Measurements from ENCODE around the gene ARID1A.

The ARID1A gene

DNA sequence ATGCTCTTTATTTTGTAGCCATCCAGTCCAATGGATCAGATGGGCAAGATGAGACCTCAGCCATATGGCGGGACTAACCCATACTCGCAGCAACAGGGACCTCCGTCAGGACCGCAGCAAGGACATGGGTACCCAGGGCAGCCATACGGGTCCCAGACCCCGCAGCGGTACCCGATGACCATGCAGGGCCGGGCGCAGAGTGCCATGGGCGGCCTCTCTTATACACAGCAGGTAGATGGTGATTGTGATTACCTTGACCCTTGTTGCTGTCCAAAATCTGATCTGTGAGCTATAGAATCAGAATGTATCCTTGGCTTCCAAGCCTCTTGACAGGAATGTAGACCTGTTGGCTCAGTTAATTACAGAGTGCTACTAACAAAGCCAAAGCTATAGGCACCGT is 33.8 kb downstream of the ARID1A start:
- DNase-seq: no peak

DNA sequence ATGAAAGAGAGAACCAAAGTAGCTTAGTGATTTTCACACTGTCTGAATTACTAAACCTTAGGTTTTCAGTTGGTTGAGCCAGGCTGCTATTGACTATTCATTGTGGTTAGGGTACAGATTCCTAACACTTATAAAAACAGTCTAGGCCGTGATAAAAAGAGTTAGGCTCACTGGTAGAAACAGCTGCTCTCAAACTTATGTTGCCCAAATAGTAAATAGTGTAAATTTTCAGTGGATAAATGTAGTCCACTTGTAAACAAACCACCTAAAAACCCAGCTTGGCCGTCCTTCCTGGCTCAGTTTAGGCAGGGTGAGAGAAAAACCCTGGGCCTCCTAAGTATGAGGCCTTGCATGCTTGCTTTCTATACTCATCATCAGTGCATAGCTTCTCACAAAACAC is 34.9 kb downstream of the ARID1A start:
- DNase-seq: no peak

DNA sequence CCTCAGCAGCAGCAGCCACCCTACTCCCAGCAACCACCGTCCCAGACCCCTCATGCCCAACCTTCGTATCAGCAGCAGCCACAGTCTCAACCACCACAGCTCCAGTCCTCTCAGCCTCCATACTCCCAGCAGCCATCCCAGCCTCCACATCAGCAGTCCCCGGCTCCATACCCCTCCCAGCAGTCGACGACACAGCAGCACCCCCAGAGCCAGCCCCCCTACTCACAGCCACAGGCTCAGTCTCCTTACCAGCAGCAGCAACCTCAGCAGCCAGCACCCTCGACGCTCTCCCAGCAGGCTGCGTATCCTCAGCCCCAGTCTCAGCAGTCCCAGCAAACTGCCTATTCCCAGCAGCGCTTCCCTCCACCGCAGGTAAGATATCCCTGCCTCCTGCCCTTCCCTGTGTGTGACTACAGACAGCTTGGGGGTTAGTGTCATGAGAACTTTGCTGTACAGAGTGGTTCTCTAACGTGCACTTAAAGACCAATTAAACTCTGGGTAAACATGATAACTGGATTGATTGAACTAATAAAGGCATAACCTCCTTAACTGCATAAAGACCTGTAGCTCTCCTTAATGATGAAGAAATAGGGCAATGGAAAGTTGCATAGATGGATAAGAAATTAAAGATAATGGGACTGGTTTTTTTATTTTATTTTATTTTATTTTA is 35.6 kb downstream of the ARID1A start:
- DNase-seq: no peak

DNA sequence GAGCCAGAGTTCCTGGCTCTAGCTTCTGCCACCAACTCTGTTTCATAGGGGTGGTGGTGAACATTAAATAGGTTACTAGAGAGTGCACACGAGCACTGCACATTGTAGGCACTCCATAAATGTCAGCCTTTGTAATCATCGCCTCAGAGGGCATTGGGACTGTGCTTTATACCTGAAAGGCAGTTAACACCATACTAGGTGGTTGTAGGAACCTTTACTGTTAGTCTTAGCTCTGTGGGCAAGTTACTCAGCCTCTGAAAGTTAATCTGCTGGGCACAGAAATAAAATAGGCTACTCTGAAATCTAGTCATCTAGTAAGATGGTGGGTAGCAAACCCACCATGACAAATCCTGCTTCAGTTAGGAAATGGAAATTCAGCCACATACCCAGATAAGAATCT is 37.6 kb downstream of the ARID1A start:
- no peak for DNase-seq

DNA sequence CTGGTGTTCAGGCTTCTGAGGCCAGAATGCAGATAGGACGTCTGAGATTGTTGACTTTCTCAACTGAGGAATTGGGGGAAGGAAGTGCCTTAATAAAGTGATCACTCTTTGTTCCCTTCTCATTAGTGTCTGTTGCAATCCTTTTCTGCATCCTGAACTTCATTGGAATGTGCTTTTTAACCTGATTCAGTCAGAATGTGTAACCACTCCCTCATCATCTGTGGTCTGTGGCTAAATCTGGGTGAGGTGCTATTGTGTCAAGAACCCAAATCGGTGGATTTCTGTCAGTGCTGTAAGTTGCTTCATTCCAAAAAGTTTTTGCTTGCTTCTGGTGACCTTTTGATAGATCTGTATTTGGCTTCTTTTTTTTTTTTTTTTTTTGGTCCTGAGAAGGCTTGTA is 38.2 kb downstream of the ARID1A start:
- peak in 1 of 2 experiments; percentile 23 for DNase-seq

DNA sequence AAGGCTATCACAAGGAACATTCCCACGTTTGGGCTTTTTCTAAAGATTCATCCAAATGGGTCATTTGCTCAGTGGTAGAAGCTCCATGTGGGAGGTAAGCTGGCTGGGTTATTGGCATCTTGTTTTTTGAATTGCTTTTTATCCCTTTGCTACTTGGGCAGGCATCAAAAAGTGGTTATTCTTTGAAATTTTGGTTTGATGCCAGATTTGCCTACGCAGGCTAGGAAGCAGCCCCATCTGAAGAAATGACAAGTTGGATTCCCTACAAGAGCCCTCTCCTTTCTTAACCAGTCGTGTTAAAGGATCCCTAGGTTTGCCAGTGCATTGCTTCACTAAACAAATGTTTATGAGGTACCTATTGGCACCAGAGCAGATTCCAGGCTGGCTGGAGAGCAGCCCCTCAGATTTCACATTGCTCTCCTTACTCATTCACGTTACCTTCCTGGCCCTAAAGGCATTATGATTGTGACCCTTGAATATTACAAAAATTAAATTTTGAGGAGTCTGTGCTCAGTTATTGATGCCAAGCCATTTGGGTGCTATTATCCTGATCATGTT is 38.8 kb downstream of the ARID1A start:
- DNase-seq: no peak

DNA sequence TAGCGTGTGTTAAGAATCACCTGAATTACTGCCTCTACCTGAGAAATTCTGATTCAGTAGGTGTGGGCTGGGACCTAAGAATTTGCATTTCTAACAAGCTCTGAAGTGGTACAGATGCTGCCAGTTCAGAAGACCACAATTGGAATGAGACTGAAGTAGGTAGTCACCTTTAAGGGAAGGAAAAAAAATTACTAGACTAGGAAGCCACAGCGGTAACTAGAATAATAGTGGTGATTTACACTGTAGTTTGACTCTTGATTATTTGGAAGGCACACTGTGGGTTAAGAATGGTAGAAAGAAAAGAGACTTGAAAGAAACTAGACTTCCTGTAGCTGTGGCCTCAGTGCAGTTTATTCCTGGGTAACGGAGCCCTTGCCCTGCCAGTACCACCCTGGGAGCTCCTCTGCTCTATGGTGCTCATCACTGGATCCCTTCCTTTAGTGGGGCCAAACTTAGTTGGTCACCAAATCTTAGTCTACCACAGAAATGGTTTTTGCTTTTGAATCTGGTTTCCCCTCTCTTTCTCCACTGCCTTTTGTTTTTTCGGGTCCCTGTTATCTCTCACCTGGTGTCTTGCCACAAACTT is 43.6 kb downstream of the ARID1A start:
- no peak for DNase-seq

DNA sequence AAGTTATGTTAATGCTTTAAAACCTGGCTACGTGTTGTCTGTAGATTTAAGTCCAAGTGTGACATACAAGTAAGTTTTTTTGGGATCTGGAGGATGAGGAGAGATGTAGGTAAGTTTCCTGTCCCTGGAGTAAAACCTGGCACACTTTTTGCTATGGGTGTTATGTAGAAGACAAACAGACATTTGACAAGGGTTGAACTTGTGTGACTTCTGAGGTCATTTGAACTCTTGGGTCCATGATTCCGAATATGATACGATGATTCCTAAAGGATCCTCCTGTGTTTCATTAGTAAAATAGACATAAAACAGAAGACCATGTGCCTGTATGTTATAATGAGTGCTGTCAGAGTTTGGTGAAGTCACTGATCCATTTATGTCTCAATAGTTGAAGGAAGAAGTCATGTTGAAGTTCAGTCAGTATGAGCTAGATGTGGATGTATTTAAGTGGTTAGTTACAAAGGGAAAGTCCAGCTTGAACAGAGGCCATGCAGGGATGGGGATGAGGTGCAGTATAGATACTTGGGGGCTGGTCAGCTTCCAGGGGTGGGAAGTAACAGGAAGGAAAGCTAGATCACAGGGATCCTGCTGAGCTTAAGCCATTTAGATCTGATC is 44.3 kb downstream of the ARID1A start:
- no peak for DNase-seq

DNA sequence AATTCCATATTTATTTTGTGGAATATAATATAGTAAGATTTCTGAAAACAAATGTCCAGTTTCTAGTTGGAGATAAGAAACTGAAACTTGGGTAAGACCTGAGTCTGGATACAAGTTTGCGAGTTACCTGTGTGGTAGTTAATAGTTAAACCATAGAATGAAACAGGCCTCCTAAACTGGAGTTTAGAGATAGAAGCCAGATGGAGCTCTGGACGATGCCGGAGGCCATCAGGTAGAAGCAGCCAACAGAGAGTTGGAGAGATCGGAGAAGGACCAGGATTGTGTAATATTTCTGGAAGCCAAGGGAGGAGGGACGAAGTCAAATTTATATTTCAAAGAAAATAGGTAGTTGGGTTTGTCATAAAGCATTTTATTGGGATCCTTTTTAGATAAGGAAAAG is 45.1 kb downstream of the ARID1A start:
- no peak for DNase-seq

DNA sequence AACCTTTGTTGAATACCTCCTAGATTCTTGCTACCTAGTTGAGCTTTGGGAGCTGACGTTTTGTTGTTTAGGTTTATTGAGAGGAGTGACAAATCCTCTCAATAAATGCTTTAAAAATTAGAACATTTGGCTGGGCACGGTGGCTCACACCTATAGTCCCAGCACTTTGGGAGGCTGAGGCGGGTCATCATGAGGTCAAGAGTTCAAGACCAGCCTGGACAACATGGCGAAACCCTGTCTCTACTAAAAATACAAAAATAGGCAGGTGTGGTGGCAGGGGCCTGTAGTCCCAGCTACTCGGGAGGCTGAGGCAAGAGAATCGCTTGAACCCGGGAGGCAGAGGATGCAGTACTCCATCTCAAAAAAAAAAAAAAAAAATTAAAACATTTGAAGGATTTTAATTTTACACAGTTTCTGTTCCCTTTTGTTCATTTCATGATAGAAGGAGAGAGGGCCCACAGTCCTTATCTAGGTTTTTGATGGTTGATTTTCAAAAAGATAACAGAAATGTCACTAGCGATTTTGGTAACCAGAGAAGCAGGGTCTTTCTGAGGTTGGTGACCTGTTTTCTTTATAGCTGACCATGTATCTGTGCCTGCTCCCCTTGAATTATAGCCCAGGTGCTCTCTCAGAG is 47.7 kb downstream of the ARID1A start:
- no peak for DNase-seq

DNA sequence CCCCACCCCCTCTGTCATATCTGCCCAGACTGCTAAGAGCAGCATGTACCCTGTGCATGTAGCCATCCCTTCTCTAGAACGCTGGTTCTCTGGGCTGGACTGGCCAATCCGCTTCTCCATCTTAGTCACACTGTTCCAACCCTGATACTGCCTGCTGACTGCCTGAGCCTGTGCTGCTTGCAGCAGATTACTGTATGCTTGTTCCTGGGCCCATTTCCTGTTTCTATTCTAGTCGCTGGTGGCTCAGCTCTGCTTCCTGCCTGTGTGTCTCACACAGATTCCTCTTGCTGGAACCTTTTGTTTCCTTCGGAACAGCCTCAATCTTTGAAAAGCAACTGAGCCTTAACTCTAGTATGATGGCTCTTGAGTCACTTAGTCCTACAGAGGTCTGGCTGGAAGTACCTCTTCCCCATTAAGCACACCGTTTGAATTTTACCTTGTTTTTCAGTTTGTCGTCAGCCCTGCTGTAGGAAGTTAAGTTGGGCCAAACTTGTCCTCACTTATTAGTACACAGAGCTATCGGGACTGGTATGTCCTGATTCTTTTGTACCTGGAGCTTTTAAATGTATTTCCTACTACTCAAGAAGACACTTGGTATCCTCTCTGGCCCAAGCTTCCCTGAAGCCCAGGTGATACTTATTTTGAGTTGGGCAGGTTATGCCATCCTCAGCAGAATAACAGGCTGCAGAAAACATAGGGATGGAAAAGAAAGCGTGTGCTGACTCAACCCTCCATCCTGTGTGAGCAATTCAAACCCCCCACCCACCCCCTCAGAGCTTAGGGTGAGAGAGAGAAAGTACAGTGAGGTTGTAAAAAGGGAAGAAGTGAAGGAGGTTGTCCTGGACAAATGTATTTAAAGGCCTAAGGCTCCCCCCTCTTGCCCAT is 48.5 kb downstream of the ARID1A start:
- peak; percentile 74 to 83 for DNase-seq

DNA sequence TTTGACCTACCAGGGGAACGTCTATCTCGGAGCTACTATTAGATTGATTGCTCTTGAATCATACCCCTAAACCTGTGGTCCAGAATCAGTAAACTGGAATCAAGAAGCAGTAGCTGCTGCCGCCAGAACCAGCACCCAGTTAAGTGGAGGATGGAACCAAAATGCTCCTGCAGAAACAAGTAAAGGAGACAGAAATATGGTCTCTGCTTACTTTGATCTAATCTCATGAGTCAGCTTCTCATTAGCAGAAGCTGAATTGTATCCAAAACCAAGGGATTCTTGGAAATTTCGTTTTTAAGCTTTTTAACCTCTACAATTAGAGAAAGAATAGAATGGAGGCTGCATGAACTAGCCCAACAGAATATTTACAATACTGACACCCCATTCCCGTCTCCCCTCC is 49.4 kb downstream of the ARID1A start:
- no peak for DNase-seq

DNA sequence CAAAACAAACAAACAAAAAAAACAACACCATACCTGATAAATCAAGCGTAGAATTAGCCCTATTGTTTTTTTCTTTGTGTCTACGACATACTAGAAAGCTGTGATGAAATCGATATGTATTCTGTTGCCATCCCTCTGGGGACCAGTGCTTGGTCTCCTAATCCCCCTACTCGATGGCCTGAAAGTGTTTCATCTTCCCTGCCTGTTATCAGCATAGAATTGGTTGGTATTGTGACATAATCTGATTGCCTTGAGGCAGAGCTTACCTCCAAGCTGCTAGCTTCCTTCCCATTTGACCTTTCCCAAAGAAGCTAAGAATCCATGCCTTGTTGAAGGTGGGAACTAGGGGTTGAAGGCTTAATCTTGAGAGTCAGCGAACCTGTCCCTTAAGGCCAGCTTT is 51.2 kb downstream of the ARID1A start:
- no peak for DNase-seq

DNA sequence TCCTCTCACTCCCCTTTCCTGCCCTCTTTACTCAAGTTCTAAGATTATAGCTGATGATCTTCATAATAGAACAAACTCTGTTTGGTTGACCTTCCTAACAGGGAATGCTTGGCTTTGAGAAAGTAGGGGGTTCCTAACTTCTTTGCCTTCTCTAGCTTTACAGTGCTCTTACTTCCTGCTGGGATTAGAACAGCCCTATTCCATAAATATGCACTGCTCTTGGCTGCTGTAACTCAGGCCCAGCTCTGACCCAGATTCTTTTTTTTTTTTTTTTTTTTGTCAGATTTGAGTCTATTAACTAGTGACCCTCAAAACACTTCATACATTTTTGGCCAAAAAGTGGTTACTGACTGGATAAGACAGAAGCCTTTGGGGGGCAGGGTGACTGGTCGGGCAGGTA is 52.5 kb downstream of the ARID1A start:
- DNase-seq: no peak

DNA sequence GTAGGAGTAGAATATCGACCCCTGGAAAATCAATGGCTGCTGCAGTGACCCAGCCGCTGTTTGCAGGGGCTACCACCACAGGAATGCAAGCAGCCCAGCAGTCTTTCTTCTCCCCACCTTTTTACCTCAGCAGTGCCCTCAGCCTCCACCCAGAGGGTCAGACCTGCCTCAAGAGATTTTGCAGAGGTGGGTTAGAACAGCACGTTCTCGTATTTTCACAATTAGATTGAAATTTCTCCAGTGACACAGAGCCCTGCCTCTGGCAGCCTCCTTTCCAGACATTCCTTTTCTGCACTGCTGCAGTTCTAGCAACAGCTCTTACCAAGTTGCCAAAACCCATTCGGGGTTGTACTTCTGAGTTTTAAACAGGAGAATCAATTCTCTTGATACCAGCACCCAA is 53.6 kb downstream of the ARID1A start:
- DNase-seq: no peak

DNA sequence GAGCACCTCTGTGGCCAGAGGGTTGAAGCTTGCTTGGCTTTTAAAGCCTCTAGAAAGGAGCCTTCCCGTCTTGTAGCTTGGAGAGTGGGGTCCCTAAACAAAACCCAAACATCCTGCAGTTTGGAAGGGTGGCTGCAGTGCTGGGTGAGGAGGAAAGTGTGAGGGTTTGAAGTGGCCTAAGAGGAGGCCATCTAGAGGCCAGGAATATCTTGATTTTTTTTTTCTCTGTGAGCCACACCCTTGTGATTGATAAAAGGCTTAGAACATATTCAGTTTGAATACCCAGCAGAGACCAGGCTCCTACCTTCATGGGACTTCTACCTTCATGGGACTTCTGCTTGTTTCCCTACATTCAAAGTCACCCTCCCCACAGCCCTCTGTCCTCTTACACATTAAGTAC is 54.6 kb downstream of the ARID1A start:
- DNase-seq: no peak

DNA sequence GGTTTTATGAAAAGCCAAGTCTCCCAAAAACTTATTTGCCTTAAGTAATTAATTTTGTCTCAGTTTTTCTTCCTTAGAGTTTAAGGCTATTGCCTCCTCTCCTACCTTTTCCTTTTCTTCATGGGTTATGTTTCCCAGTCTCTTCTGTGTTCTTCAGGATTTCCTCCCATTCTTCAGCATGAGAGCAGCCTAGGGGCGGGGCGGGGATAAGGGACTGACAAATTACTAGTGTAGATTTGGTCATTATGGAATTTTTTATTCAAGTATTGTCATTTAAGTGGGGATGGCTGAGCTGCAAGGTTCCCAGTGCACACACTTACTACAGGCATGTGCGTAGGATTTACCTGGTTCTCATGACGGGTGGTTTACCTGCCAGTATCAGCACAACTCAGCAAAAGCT is 56.7 kb downstream of the ARID1A start:
- no peak for DNase-seq

DNA sequence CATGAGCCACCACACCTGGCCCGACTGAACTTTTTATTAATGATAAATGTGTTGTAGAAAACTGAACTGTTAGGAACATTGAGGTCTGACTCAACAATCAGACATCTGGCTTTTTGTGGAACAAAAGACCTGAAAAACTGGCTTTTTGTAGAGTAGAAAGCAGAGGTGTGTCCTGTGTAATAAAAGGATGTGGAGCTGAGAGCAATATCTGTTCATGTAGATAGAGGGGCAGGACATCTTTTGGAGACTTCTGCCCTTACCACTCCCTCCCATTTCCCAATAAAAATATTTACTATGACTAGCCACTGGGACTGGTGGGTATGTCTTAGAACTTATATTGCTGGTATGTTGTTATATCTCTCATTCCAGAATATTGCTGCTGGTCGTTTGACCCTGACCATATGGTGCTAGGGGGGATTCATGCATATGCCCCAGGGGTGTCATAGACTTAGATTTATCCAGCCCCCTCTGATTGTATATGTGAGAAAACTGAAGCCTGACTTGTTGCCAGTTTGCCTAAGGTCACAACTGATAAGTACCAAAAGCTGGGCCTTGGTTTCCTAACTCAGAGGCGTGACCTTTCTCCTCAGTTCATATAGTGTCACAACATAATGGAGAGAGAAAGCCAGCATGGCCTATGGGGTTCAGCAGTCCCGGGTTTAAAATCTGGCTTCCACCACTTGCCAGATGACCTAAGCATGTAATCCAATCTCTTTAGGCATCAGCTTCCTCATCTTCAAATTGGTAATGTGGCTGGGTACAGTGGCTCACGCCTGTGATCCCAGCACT is 58.5 kb downstream of the ARID1A start:
- DNase-seq: no peak

DNA sequence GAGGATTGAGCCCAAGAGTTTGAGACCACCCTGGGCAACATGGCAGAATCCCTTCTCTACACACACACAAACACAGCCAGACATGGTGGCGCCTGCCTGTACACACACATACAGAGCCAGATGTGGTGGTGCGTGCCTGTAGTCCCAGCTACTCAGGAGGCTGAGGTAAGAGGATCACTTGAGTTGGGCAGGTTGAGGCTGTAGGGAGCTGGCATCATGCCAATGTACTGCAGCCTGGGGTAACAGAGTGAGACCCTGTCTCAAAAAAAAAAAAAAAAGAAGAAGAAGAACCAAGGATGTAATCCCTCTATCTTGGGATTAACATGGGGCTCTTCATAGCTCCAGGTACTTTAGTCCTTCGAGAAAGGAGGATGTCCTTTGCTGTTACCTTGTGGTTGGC is 62.5 kb downstream of the ARID1A start:
- DNase-seq: no peak

DNA sequence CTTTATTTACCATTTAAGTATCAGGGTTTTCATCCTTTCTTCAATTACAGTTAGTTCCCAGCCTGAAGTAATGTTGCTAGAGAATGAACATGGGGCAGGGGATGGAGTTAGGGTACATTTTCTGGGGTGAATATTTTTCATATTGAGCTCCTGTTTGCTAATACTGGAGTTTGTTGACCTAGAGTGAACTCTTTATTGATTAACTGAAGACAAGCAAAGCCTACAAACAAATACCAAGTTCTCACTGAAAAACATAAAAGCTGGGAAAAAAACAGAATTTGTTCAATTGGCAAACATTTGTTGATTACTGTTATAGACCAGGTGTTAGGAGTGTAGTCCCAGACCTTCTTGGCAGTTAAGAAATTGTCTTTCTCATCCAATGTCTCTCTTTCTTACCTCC is 63.7 kb downstream of the ARID1A start:
- no peak for DNase-seq

DNA sequence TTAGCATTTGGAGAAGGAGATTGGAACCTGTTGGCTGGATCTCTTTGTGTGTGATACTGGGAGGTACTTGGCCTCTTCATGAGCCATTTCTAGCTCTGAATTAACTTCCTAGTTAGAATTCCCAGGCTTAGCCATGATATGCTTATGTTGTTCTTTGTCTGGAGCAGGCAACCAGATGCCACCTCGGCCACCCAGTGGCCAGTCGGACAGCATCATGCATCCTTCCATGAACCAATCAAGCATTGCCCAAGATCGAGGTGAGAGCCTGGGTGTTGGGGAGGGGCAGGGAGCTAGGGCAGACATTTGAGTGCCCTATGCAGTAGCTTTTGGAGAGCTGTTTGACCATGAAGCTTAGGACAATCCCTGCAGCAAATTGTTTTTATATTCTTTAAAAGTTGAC is 65.4 kb downstream of the ARID1A start:
- DNase-seq: no peak

DNA sequence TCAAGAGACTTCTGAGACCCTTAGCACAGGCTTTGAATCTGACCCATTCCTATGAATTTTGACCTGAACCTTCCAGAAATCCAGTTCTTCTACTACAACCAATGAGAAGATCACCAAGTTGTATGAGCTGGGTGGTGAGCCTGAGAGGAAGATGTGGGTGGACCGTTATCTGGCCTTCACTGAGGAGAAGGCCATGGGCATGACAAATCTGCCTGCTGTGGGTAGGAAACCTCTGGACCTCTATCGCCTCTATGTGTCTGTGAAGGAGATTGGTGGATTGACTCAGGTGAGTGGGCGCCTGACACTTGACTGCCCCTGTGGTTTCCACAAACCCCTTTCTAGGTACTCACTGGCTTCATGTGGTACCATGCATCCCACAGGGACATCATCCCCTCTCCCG is 71.9 kb downstream of the ARID1A start:
- DNase-seq: no peak

All from activated CD4-positive, alpha-beta T cell treated with anti-CD3 and anti-CD28 coated beads, Interleukin-2, amount 50 U/mL, for 48 hours (primary cell).